Caco-2 (cell line): ENCODE results near the gene ARHGAP9. TPM values are rescaled to one million over a fixed set of nuclear protein-coding genes. Genes with fewer than 3 reads are reported as not detected.

Experiments
- BruUV-seq: library from RNA; stranded (reverse); fragments of 400-500 nt; replicated peaks from 2 replicates; lab custom pipeline; 2021; lab: Mats Ljungman, UMichigan
- CTCF ChIA-PET: fragments of 300-600 bp; sonication (Branson Sonifier 250); formaldehyde crosslinking; loops from one replicate; lab custom pipeline; 2022; ENCODE audit warnings: antibody characterized with exemption; lab: Charles Lee
- POLR2A ChIA-PET: fragments of 300-600 bp; sonication (Branson Sonifier 250); formaldehyde crosslinking; loops from one replicate; lab custom pipeline; 2022; ENCODE audit warnings: antibody characterized with exemption; lab: Charles Lee
- DNase-seq, 2 experiments: peaks; one replicate each; pipeline versions ENCODE4 v3.0.0 to v3.0.0-alpha.2; 2020 to 2022
- H3K27me3 ChIP-seq: replicated peaks from 2 replicates; pipeline ENCODE4 v1.6.0; 2011; ENCODE audit warnings: low read length; ENCODE audit not compliant: control insufficient read depth, insufficient read depth
- H3K36me3 ChIP-seq: 2 replicates; pipeline ENCODE4 v1.5.1; 2011; ENCODE audit warnings: low read length; ENCODE audit not compliant: control insufficient read depth, insufficient read depth
- H3K4me1 ChIP-seq: fragments of 250-450 bp; sonication (Bioruptor Pico); 2 replicates; pipeline ENCODE4 v1.5.1; 2020; ENCODE audit warnings: mild to moderate bottlenecking
- H3K4me3 ChIP-seq: 2 replicates; pipeline ENCODE4 v1.5.1; 2011; ENCODE audit warnings: low read depth, mild to moderate bottlenecking, control low read depth, low read length
- H3K9me3 ChIP-seq: fragments of 250-450 bp; sonication (Bioruptor Pico); 2 replicates; pipeline ENCODE4 v1.5.1; 2020; ENCODE audit warnings: mild to moderate bottlenecking, moderate library complexity
- H3K27ac Mint-ChIP-seq: one replicate; pipeline ENCODE4 v1.8.0; 2022; ENCODE audit warnings: mixed read lengths; ENCODE audit not compliant: unreplicated experiment
- H3K27me3 Mint-ChIP-seq: one replicate; pipeline ENCODE4 v1.8.0; 2022; ENCODE audit warnings: mixed read lengths; ENCODE audit not compliant: insufficient read depth, unreplicated experiment
- H3K36me3 Mint-ChIP-seq: one replicate; pipeline ENCODE4 v1.8.0; 2022; ENCODE audit warnings: mild to moderate bottlenecking, mixed read lengths; ENCODE audit not compliant: insufficient read depth, unreplicated experiment
- H3K4me1 Mint-ChIP-seq: one replicate; pipeline ENCODE4 v1.8.0; 2022; ENCODE audit warnings: low read depth, mixed read lengths; ENCODE audit not compliant: unreplicated experiment
- H3K4me3 Mint-ChIP-seq: one replicate; pipeline ENCODE4 v1.8.0; 2022; ENCODE audit warnings: mild to moderate bottlenecking, moderate library complexity, mixed read lengths; ENCODE audit not compliant: unreplicated experiment
- H3K9me3 Mint-ChIP-seq: one replicate; pipeline ENCODE4 v1.8.0; 2022; ENCODE audit warnings: mixed read lengths; ENCODE audit not compliant: unreplicated experiment
- CTCF ChIP-seq, 2 experiments: fragments of 200-600 bp in 1 of 2; IDR thresholded peaks; 1 replicate in 1 of 2; 2 replicates in 1 of 2; pipeline versions ENCODE4 v1.5.1 to v1.8.0; 2011 to 2022; ENCODE audit warnings: antibody characterized with exemption in 1 of 2, control low read depth in 1 of 2, inconsistent platforms in 1 of 2, low read depth in 1 of 2, low read length in 1 of 2, mild to moderate bottlenecking in 1 of 2, moderate library complexity in 1 of 2; ENCODE audit not compliant: insufficient read depth in 1 of 2, severe bottlenecking in 1 of 2, unreplicated experiment in 1 of 2
- intact Hi-C: fragments of 100-400 bp; cut with micrococcal nuclease; formaldehyde crosslinking; loops from one replicate; pipeline ENCODE4 v1.10.0; 2022; ENCODE audit not compliant: unreplicated experiment
- total RNA-seq: library from RNA; stranded (reverse); gene quantifications from 2 replicates; pipeline ENCODE4 v1.2.3, GENCODE V29; 2022

Gene ARHGAP9
- total RNA-seq, 1 experiment from 2014 or later = 0.75 TPM

GRCh38 chr12:57485695-57486094 is 6.0 kb upstream of the ARHGAP9 start:
- POLR2A ChIA-PET = no interaction called here
- BruUV-seq = no TSS peak
- CTCF ChIA-PET = interaction anchor here (0.6 kb wide), 1 partner anchor 392 kb away, joined by 4 read pairs; no protein-coding TSS in a partner anchor
- no peak overlapping the region for H3K4me3 Mint-ChIP-seq
- Histone ChIP-seq H3K4me1 (0 out of 2 replicates have a peak, but pooled peaks cover 7% of the 10 kb centered on the region), H3K4me3 (no peak overlapping the region), H3K36me3 (peaks cover 6% of the 10 kb centered on the region), H3K9me3 (no peaks in the 10 kb centered on the region), H3K27me3 (no peaks in the 10 kb centered on the region)
- DNase-seq = no peak
- H3K4me1 Mint-ChIP-seq = peaks cover 19% of the 10 kb centered on the region
- H3K27me3 Mint-ChIP-seq = peaks cover 9% of the 10 kb centered on the region
- no peak overlapping the region for H3K27ac Mint-ChIP-seq
- H3K36me3 Mint-ChIP-seq = peaks cover 27% of the 10 kb centered on the region
- intact Hi-C loops = no loop called here
- no peaks in the 10 kb centered on the region for H3K9me3 Mint-ChIP-seq
- TF ChIP-seq CTCF (IDR thresholded peaks at IDR 0.05; ENCODE audit: insufficient read depth in 1 of 2, low read depth in 1 of 2, low read length in 1 of 2, severe bottlenecking in 1 of 2, unreplicated experiment in 1 of 2) = no peak

- H3K9me3 ChIP-seq = no peaks in the 10 kb centered on the region
- Mint-ChIP-seq H3K36me3 (peaks cover 8% of the 10 kb centered on the region), H3K4me3 (no peak overlapping the region), H3K9me3 (no peaks in the 10 kb centered on the region), H3K4me1 (peaks cover 11% of the 10 kb centered on the region), H3K27ac (peak overlapping the region; percentile 1), H3K27me3 (peaks cover 16% of the 10 kb centered on the region)
- DNase-seq = no peak
- no peaks in the 10 kb centered on the region for H3K36me3 ChIP-seq
- ChIA-PET CTCF (interaction anchor here (0.6 kb wide), 1 partner anchor 82 kb away, joined by 6 read pairs; no protein-coding TSS in a partner anchor), POLR2A (no interaction called here)
- no peak for TF ChIP-seq CTCF (IDR thresholded peaks at IDR 0.05; ENCODE audit: insufficient read depth in 1 of 2, low read depth in 1 of 2, low read length in 1 of 2, severe bottlenecking in 1 of 2, unreplicated experiment in 1 of 2)
- H3K27me3 ChIP-seq = no peaks in the 10 kb centered on the region
- BruUV-seq = no TSS peak
- intact Hi-C loops = no loop called here
- H3K4me1 ChIP-seq = no peaks in the 10 kb centered on the region
- no peak overlapping the region for H3K4me3 ChIP-seq
Observed at GRCh38 chr12:57483466-57483865, 3.8 kb upstream of the ARHGAP9 start.

- BruUV-seq = no TSS peak
- Histone ChIP-seq H3K9me3 (no peaks in the 10 kb centered on the region), H3K4me3 (no peak overlapping the region), H3K36me3 (no peaks in the 10 kb centered on the region), H3K4me1 (no peaks in the 10 kb centered on the region), H3K27me3 (no peaks in the 10 kb centered on the region)
- ChIA-PET CTCF (interaction anchor here (0.9 to 1.2 kb wide), 2 partner anchors 23 to 269 kb away, joined by 3 read pairs; no protein-coding TSS in a partner anchor), POLR2A (no interaction called here)
- no peak for DNase-seq
- H3K27me3 Mint-ChIP-seq = peaks cover 16% of the 10 kb centered on the region
- H3K36me3 Mint-ChIP-seq = no peaks in the 10 kb centered on the region
- H3K4me1 Mint-ChIP-seq = peaks cover 11% of the 10 kb centered on the region
- no peaks in the 10 kb centered on the region for H3K9me3 Mint-ChIP-seq
- intact Hi-C loops = no loop called here
- no peak overlapping the region for H3K27ac Mint-ChIP-seq
- TF ChIP-seq CTCF (IDR thresholded peaks at IDR 0.05; ENCODE audit: insufficient read depth in 1 of 2, low read depth in 1 of 2, low read length in 1 of 2, severe bottlenecking in 1 of 2, unreplicated experiment in 1 of 2) = no peak
- no peak overlapping the region for H3K4me3 Mint-ChIP-seq
Observed at GRCh38 chr12:57481671-57482070, 2.0 kb upstream of the ARHGAP9 start.
